Suprapubic skin (tissue), 4 donors: ENCODE measurements around the gene LRRC32. TPM values are rescaled to one million over a fixed set of nuclear protein-coding genes. Genes with fewer than 3 reads are reported as not detected.

Experiments
- DNase-seq, 2 donors: peaks; one replicate each; pipeline ENCODE4 v3.0.0-alpha.2; 2019; ENCODE audit warnings: low spot score in 2 of 2
- H3K27ac ChIP-seq: fragments of 200-600 bp; sonication (generic); one replicate; pipeline ENCODE4 v1.5.1; 2019
- H3K27me3 ChIP-seq: fragments of 200-600 bp; sonication (generic); one replicate; pipeline ENCODE4 v1.5.1; 2019
- H3K36me3 ChIP-seq: fragments of 200-600 bp; sonication (generic); one replicate; pipeline ENCODE4 v1.5.1; 2019
- H3K4me1 ChIP-seq: fragments of 200-600 bp; sonication (generic); one replicate; pipeline ENCODE4 v1.5.1; 2019
- H3K4me3 ChIP-seq: fragments of 200-600 bp; sonication (generic); one replicate; pipeline ENCODE4 v1.5.1; 2019; ENCODE audit warnings: mild to moderate bottlenecking
- H3K9me3 ChIP-seq: fragments of 200-600 bp; sonication (generic); one replicate; pipeline ENCODE4 v1.5.1; 2019
- CTCF ChIP-seq, 2 donors: fragments of 200-600 bp in 1 of 2; fragments of 450-650 bp in 1 of 2; sonication (generic) in 1 of 2; IDR thresholded peaks; one replicate each; pipeline ENCODE4 v1.5.1; 2016 to 2019; ENCODE audit warnings: antibody characterized with exemption in 2 of 2, mild to moderate bottlenecking in 1 of 2, moderate library complexity in 1 of 2
- EP300 ChIP-seq: sonication (generic); formaldehyde crosslinking; IDR thresholded peaks from one replicate; pipeline ENCODE4 v1.6.1; 2017; ENCODE audit warnings: antibody characterized with exemption
- POLR2A ChIP-seq, 2 donors: fragments of 450-650 bp; IDR thresholded peaks; one replicate each; pipeline ENCODE4 v1.6.1; 2017; ENCODE audit warnings: antibody characterized with exemption in 2 of 2, mild to moderate bottlenecking in 2 of 2, moderate library complexity in 2 of 2
- POLR2AphosphoS5 ChIP-seq, 3 donors: sonication (generic); formaldehyde crosslinking; IDR thresholded peaks; one replicate each; pipeline ENCODE4 v1.6.1; 2017; ENCODE audit warnings: antibody characterized with exemption in 3 of 3
- WGBS: methylation state at CpG from one replicate; pipeline ENCODE4 v1.1.5; 2018; 5-methylcytosine and 5-hydroxymethylcytosine counted together
- total RNA-seq, 4 donors: library from RNA; depleted of rRNA; stranded (reverse); fragments of >200 nt; gene quantifications; one replicate each; pipeline ENCODE4 v1.1.0, GENCODE V29; 2016

The LRRC32 gene
- total RNA-seq, 4 donors from 2014 or later = 10.4 to 23.2 (median 17.5) TPM

- H3K4me3 ChIP-seq = peak overlapping the region; percentile 63
- 100% methylated on average over 3 of the region's 3 CpGs for WGBS
- peaks cover 15% of the 10 kb centered on the region for H3K27me3 ChIP-seq
- TF ChIP-seq POLR2A (IDR thresholded peaks at IDR 0.05) (no peak), CTCF (IDR thresholded peaks at IDR 0.05) (no peak)
- H3K4me1 ChIP-seq = peaks cover 44% of the 10 kb centered on the region
- DNase-seq = peak in 1 of 2 donors; percentile 32
- no peaks in the 10 kb centered on the region for H3K9me3 ChIP-seq
- H3K36me3 ChIP-seq = peaks cover 8% of the 10 kb centered on the region
- H3K27ac ChIP-seq = peak overlapping the region; percentile 16
These were observed 2.0 kb downstream of the LRRC32 start for GRCh38 chr11:76668362-76669155.

- Histone ChIP-seq H3K4me1 (peaks cover 40% of the 10 kb centered on the region), H3K9me3 (no peaks in the 10 kb centered on the region), H3K27me3 (peaks cover 15% of the 10 kb centered on the region), H3K36me3 (peaks cover 12% of the 10 kb centered on the region), H3K27ac (peak overlapping the region; percentile 16), H3K4me3 (peak overlapping the region; percentile 63)
- peak; percentile 44 to 48 for DNase-seq
- 78% methylated on average over 7 of the region's 7 CpGs for WGBS
- TF ChIP-seq EP300 = no peak
- no peak for TF ChIP-seq CTCF (IDR thresholded peaks at IDR 0.05)
- TF ChIP-seq POLR2AphosphoS5 (IDR thresholded peaks at IDR 0.05) = no peak
These were observed 2.7 kb downstream of the LRRC32 start for GRCh38 chr11:76667856-76668255.

- peak overlapping the region; percentile 63 for H3K4me3 ChIP-seq
- 73% methylated on average over 13 of the region's 15 CpGs for WGBS
- H3K36me3 ChIP-seq = peaks cover 12% of the 10 kb centered on the region
- DNase-seq = peak; percentile 54 to 64
- H3K9me3 ChIP-seq = no peaks in the 10 kb centered on the region
- peaks cover 15% of the 10 kb centered on the region for H3K27me3 ChIP-seq
- peaks cover 34% of the 10 kb centered on the region for H3K4me1 ChIP-seq
- TF ChIP-seq EP300 = no peak
- no peak for TF ChIP-seq POLR2AphosphoS5 (IDR thresholded peaks at IDR 0.05)
- no peak for TF ChIP-seq CTCF (IDR thresholded peaks at IDR 0.05)
- no peak for TF ChIP-seq POLR2A (IDR thresholded peaks at IDR 0.05)
- no peak overlapping the region for H3K27ac ChIP-seq
These were observed 3.2 kb downstream of the LRRC32 start for GRCh38 chr11:76667271-76667818.

- TF ChIP-seq POLR2A (IDR thresholded peaks at IDR 0.05) (no peak), CTCF (IDR thresholded peaks at IDR 0.05) (no peak), POLR2AphosphoS5 (IDR thresholded peaks at IDR 0.05) (no peak), EP300 (no peak)
- H3K4me3 ChIP-seq = peak overlapping the region; percentile 63
- no peaks in the 10 kb centered on the region for H3K9me3 ChIP-seq
- H3K27me3 ChIP-seq = peaks cover 15% of the 10 kb centered on the region
- WGBS = 74% methylated on average over 5 of the region's 5 CpGs
- peak; percentile 14 to 15 for DNase-seq
- no peak overlapping the region for H3K27ac ChIP-seq
- H3K4me1 ChIP-seq = peaks cover 32% of the 10 kb centered on the region
- H3K36me3 ChIP-seq = peaks cover 12% of the 10 kb centered on the region
These were observed 3.7 kb downstream of the LRRC32 start for GRCh38 chr11:76666830-76667229.

- peak overlapping the region; percentile 35 for H3K27ac ChIP-seq
- TF ChIP-seq POLR2A (IDR thresholded peaks at IDR 0.05) (no peak), EP300 (no peak), CTCF (IDR thresholded peaks at IDR 0.05) (no peak), POLR2AphosphoS5 (IDR thresholded peaks at IDR 0.05) (no peak)
- no peaks in the 10 kb centered on the region for H3K9me3 ChIP-seq
- peak overlapping the region; percentile 63 for H3K4me3 ChIP-seq
- 32% methylated on average over 7 of the region's 7 CpGs for whole genome bisulfite sequencing
- H3K36me3 ChIP-seq = peaks cover 12% of the 10 kb centered on the region
- peaks cover 28% of the 10 kb centered on the region for H3K4me1 ChIP-seq
- H3K27me3 ChIP-seq = peaks cover 15% of the 10 kb centered on the region
- DNase-seq = peak; percentile 65 to 84
These were observed 4.1 kb downstream of the LRRC32 start for GRCh38 chr11:76666408-76666807.
